NCI-H187 treated with DMSO at 0.1 percent for 48 hours (cell line): ENCODE results near the gene DHX36.

Source experiments
- DNase-seq: peaks from one replicate; lab custom pipeline; 2025; lab: John Stamatoyannopoulos, UW

DHX36 gene

GRCh38 chr3:154290187-154290586 lies 34.1 kb downstream of the DHX36 start:
- no peak for DNase-seq

- no peak for DNase-seq
Observed at GRCh38 chr3:154285221-154285620, 39.1 kb downstream of the DHX36 start.

GRCh38 chr3:154280161-154280560 lies 44.1 kb downstream of the DHX36 start:
- DNase-seq, result no peak

GRCh38 chr3:154275965-154276364 lies 48.3 kb downstream of the DHX36 start:
- no peak for DNase-seq

- DNase-seq, result no peak
Observed at GRCh38 chr3:154275292-154275691, 49.0 kb downstream of the DHX36 start.

- no peak for DNase-seq
Observed at GRCh38 chr3:154274348-154274747, 49.9 kb downstream of the DHX36 start.

- DNase-seq, result no peak
Observed at GRCh38 chr3:154273381-154273780, 50.9 kb downstream of the DHX36 start.

GRCh38 chr3:154254527-154254926 lies 69.8 kb downstream of the DHX36 start:
- DNase-seq, result no peak

- peak; percentile 21 for DNase-seq
Observed at GRCh38 chr3:154252759-154253638, 71.3 kb downstream of the DHX36 start.

GRCh38 chr3:154251610-154252009 lies 72.7 kb downstream of the DHX36 start:
- no peak for DNase-seq

GRCh38 chr3:154250291-154250690 lies 74.0 kb downstream of the DHX36 start:
- no peak for DNase-seq

- no peak for DNase-seq
Observed at GRCh38 chr3:154247806-154248415, 76.4 kb downstream of the DHX36 start.

- no peak for DNase-seq
Observed at GRCh38 chr3:154244644-154245043, 79.6 kb downstream of the DHX36 start.

- no peak for DNase-seq
Observed at GRCh38 chr3:154243353-154243752, 80.9 kb downstream of the DHX36 start.

- DNase-seq, result no peak
Observed at GRCh38 chr3:154242766-154243165, 81.5 kb downstream of the DHX36 start.

GRCh38 chr3:154241496-154241895 lies 82.8 kb downstream of the DHX36 start:
- DNase-seq, result no peak

- no peak for DNase-seq
Observed at GRCh38 chr3:154240235-154240634, 84.1 kb downstream of the DHX36 start.

- DNase-seq, result no peak
Observed at GRCh38 chr3:154236331-154236730, 88.0 kb downstream of the DHX36 start.

- DNase-seq, result no peak
Observed at GRCh38 chr3:154235330-154235729, 89.0 kb downstream of the DHX36 start.

GRCh38 chr3:154229217-154229590 lies 95.1 kb downstream of the DHX36 start:
- no peak for DNase-seq

- DNase-seq, result no peak
Observed at GRCh38 chr3:154228561-154229216, 95.6 kb downstream of the DHX36 start.

- no peak for DNase-seq
Observed at GRCh38 chr3:154227531-154227930, 96.8 kb downstream of the DHX36 start.

- no peak for DNase-seq
Observed at GRCh38 chr3:154225536-154225935, 98.8 kb downstream of the DHX36 start.
